Duodenal mucosa (tissue), 2 donors: ENCODE results near the gene ADGRF5.
"Not testable (repeated sequence)": the region's sequence is repeated elsewhere in the genome, so short reads cannot be mapped to it uniquely, and the experiment has no call there.

Experiments used
- H3K27ac ChIP-seq: one replicate; pipeline ENCODE4 v1.7.0; 2013; ENCODE audit warnings: low read depth, low read length
- H3K27me3 ChIP-seq, 2 donors: one replicate each; pipeline ENCODE4 v1.7.0; 2013; ENCODE audit warnings: low read length in 2 of 2, control low read depth in 1 of 2; ENCODE audit not compliant: insufficient read depth in 2 of 2, control insufficient read depth in 1 of 2
- H3K36me3 ChIP-seq, 2 donors: one replicate each; pipeline ENCODE4 v1.7.0; 2013; ENCODE audit warnings: low read length in 2 of 2, control low read depth in 1 of 2; ENCODE audit not compliant: insufficient read depth in 2 of 2, control insufficient read depth in 1 of 2
- H3K4me1 ChIP-seq, 2 donors: one replicate each; pipeline ENCODE4 v1.7.0; 2013; ENCODE audit warnings: low read length in 2 of 2, control low read depth in 1 of 2; ENCODE audit not compliant: insufficient read depth in 2 of 2, control insufficient read depth in 1 of 2
- H3K4me3 ChIP-seq, 2 donors: one replicate each; pipeline ENCODE4 v1.7.0; 2013; ENCODE audit warnings: low read length in 2 of 2, low read depth in 1 of 2
- H3K9ac ChIP-seq, 2 donors: one replicate each; pipeline ENCODE4 v1.7.0; 2013; ENCODE audit warnings: low read length in 2 of 2, low read depth in 1 of 2
- H3K9me3 ChIP-seq, 2 donors: one replicate each; pipeline ENCODE4 v1.7.0; 2013; ENCODE audit warnings: low read length in 2 of 2, control low read depth in 1 of 2; ENCODE audit not compliant: control insufficient read depth in 1 of 2

Gene ADGRF5

DNA sequence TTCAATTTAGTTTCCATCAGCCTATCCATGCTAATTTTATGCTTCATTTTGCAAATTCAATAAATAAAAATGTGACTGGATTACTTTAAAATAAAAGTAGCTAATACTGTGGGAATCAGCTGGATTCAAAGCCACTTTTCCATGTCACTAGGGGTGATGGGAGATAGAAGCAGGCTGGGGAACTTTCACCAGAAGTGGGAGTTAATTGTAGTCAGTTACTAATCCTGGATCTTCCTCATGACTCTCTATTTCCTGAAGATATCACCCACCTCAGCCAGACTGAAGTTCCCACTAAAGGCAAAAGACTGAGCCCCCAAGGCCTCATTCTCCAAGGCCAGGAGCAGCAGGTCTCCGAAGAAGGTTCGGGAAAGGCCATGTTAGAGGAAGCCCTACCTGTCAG, 86.7 kb downstream of the ADGRF5 start:
- peaks cover 4 to 48% of the 10 kb centered on the region in 2 donors for H3K36me3 ChIP-seq
- H3K27me3 ChIP-seq, H3K9ac ChIP-seq, H3K4me1 ChIP-seq, H3K27ac ChIP-seq, H3K9me3 ChIP-seq, H3K4me3 ChIP-seq: not testable (repeated sequence)

- H3K27ac ChIP-seq, H3K9ac ChIP-seq, H3K9me3 ChIP-seq, H3K4me1 ChIP-seq, H3K27me3 ChIP-seq, H3K4me3 ChIP-seq: not testable (repeated sequence)
- H3K36me3 ChIP-seq = peaks cover 5 to 48% of the 10 kb centered on the region in 2 donors
These were observed 87.4 kb downstream of the ADGRF5 start for GRCh38 chr6:46834257-46834916.

DNA sequence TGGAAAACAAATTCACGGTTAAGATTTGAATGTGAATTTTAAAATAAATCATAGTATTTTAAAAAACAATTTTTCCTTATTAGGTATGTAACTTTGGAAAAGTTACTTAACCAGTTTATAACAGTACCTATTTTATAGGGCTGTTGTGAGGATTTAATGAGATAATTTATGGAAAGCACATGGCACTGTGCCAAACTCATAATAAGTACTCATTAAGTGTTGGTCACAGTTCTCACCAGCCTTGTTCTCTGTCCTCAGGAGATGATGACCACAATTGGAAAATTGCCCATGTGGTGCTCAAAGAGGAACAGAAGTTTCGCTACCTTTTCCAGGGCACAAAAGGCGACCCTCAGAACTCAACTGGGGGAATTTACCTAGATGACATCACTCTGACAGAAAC, 88.9 kb downstream of the ADGRF5 start:
- H3K36me3 ChIP-seq = peaks cover 10 to 38% of the 10 kb centered on the region in 2 donors
- H3K4me3 ChIP-seq = no peak overlapping the region
- no peak overlapping the region for H3K9ac ChIP-seq
- no peak overlapping the region for H3K27ac ChIP-seq
- H3K4me1 ChIP-seq = no peaks in the 10 kb centered on the region
- H3K9me3 ChIP-seq = no peaks in the 10 kb centered on the region
- H3K27me3 ChIP-seq = no peaks in the 10 kb centered on the region

DNA sequence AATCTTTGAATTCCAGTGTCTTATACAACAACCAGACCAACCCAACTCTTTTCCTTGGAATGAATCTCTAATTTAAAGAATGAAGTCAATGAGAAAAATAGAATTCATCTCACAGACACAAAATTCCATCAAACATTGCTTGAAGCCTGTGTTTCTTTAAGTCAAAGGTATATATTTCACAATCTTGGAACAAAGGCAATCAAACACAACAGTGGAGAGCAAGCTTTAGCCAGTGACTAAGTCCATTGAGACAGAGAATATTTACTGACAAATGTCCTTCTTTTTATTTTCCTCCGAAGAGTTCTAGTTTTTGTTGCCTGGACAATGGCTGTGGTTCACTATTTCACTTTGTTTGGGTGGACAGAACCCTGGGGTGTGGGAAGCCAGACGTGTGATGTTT, 92.8 kb downstream of the ADGRF5 start:
- no peak overlapping the region for H3K27ac ChIP-seq
- no peaks in the 10 kb centered on the region for H3K9me3 ChIP-seq
- no peaks in the 10 kb centered on the region for H3K4me1 ChIP-seq
- H3K9ac ChIP-seq = no peak overlapping the region
- H3K27me3 ChIP-seq = no peaks in the 10 kb centered on the region
- H3K36me3 ChIP-seq = peaks cover 9 to 30% of the 10 kb centered on the region in 2 donors
- H3K4me3 ChIP-seq = no peak overlapping the region

GRCh38 chr6:46821458-46821881, 100.3 kb downstream of the ADGRF5 start:
- no peaks in the 10 kb centered on the region for H3K27me3 ChIP-seq
- H3K27ac ChIP-seq = no peak overlapping the region

GRCh38 chr6:46819561-46819960, 102.2 kb downstream of the ADGRF5 start:
- H3K4me1 ChIP-seq = peaks cover 13 to 20% of the 10 kb centered on the region in 2 donors
- H3K4me3 ChIP-seq = no peak overlapping the region
- no peaks in the 10 kb centered on the region for H3K9me3 ChIP-seq
- no peak overlapping the region for H3K27ac ChIP-seq
- peaks cover 0 to 10% of the 10 kb centered on the region in 2 donors for H3K36me3 ChIP-seq
- H3K9ac ChIP-seq = no peak overlapping the region
- H3K27me3 ChIP-seq = no peaks in the 10 kb centered on the region

More at GRCh38 chr6:46821458-46821881, 100.3 kb downstream of the ADGRF5 start:
- Histone ChIP-seq H3K4me3 (no peak overlapping the region), H3K9me3 (no peaks in the 10 kb centered on the region), H3K4me1 (peaks cover 6 to 20% of the 10 kb centered on the region in 2 donors), H3K9ac (no peak overlapping the region), H3K36me3 (peaks cover 3 to 7% of the 10 kb centered on the region in 2 donors)

DNA sequence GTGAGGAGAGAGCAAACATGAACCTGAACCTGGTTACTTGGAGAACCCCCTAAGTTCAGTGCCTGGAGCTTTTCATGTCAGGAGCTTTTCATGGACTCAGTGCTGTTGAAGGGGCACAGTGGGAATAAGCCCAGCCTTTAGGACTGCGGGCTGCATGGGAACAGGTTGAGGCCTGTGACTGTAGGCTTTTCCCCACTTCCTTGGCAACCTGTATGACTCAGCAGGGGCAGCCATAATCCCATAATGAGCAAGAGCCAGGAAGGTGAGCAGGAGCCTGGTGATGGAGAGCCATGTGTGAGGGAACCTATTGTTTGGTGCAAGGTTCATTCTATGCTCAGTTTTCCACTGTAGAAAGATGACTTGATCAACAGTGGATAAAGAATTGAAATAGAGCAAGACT, 105.1 kb downstream of the ADGRF5 start:
- Histone ChIP-seq H3K9ac (no peak overlapping the region), H3K27me3 (no peaks in the 10 kb centered on the region), H3K4me3 (no peak overlapping the region), H3K36me3 (peaks cover 0 to 10% of the 10 kb centered on the region in 2 donors), H3K4me1 (peaks cover 8 to 11% of the 10 kb centered on the region in 2 donors), H3K27ac (no peak overlapping the region), H3K9me3 (no peaks in the 10 kb centered on the region)

- H3K27me3 ChIP-seq = no peaks in the 10 kb centered on the region
- H3K9me3 ChIP-seq = no peaks in the 10 kb centered on the region
- peaks cover 0 to 10% of the 10 kb centered on the region in 2 donors for H3K36me3 ChIP-seq
- H3K9ac ChIP-seq = no peak overlapping the region
- H3K4me1 ChIP-seq = peaks cover 0 to 8% of the 10 kb centered on the region in 2 donors
- H3K27ac ChIP-seq = no peak overlapping the region
- no peak overlapping the region for H3K4me3 ChIP-seq
These were observed 106.6 kb downstream of the ADGRF5 start for GRCh38 chr6:46815130-46815529.

DNA sequence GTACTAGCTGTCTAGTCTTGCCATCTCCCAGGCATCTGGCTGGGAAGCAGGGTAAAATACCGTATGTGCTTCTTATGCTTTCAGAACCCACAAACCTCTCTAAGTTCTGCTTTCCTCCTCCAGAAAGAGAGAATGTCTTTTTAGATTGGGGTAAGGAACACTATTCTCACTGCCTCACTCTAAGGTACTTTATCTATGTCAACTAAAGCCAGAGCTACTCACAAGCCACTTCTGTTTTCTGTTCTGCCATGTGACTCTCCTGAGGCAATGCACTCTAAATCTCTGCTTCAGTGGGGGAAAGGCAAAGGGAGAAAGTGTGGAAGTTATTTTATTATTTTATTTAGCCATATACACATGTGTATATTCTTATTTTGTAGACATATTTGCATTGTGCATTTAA, 112.9 kb downstream of the ADGRF5 start:
- Histone ChIP-seq H3K27me3 (no peaks in the 10 kb centered on the region), H3K27ac (no peak overlapping the region), H3K4me3 (no peak overlapping the region), H3K4me1 (no peaks in the 10 kb centered on the region), H3K36me3 (no peaks in the 10 kb centered on the region), H3K9ac (no peak overlapping the region), H3K9me3 (no peaks in the 10 kb centered on the region)
